GM21423 (cell line): ENCODE results near the gene DQX1.
"Not testable (repeated sequence)": the region's sequence is repeated elsewhere in the genome, so short reads cannot be mapped to it uniquely, and the experiment has no call there.

Experiments
- ATAC-seq: cut with Tn5 transposase; IDR thresholded peaks from one replicate; pipeline ENCODE4 v1.9.1; 2021; ENCODE audit warnings: mild to moderate bottlenecking, moderate library complexity; ENCODE audit not compliant: unreplicated experiment

DQX1 gene

DNA sequence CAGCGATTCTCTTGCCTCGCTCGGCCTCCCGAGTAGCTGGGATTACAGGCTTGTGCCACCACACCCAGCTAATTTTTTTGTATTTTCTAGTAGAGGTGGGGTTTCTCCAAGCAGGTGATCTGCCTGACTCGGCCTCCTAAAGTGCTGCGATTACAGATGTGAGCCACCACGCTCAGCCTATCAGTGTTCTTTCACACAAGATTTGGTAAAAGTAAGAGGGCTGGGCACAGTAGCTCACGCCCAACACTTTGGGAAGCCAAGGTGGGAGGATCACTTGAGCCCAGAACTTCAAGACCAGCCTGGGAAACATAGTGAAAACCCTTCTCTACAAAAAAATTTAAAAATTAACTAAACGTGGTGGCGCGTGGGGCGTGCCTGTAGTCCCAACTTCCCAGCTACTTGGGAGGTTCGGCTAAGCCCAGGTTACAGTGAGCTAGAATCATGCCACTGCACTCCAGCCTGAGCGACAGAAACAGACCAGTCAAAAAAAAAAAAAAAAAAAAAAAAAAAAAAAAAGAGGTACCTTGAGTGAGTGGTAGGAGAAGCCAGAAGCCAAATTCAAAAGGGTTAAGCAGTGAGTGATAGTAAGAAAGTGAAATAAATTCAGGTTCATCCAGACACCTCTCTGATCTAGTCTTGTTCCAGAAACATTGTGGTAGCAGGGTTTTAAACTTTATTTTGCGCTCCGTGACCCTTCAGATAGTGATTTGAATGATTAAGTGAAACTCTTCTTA, 54.5 kb downstream of the DQX1 start:
- no peak for ATAC-seq

DNA sequence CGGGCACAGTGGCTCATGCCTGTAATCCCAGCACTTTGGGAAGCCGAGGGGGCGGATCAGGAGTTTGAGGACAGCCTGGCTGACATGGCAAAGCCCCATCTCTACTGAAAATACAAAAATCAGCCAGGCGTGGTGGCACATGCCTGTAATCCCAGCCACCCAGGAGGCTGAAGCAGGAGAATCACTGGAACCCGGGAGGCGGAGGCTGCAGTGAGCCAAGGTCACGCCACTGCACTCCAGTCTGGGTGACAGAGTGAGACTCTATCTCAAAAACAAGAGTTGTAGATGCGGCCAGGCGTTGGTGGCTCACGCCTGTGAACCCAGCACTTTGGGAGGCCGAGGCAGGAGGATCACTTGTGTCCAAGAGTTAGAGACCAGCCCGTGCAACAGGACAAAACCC, 55.3 kb downstream of the DQX1 start:
- not testable (repeated sequence) for ATAC-seq
